ENCODE results near the gene KLC1. TPM values are rescaled to one million over a fixed set of nuclear protein-coding genes. Genes with fewer than 3 reads are reported as not detected.

The KLC1 gene
- total and polyA plus RNA-seq, 2 of the 13 experiments (the other 11 are each of a cell fraction or from before 2014, with no cell fraction given): 53.2 to 63.5 TPM

DNA sequence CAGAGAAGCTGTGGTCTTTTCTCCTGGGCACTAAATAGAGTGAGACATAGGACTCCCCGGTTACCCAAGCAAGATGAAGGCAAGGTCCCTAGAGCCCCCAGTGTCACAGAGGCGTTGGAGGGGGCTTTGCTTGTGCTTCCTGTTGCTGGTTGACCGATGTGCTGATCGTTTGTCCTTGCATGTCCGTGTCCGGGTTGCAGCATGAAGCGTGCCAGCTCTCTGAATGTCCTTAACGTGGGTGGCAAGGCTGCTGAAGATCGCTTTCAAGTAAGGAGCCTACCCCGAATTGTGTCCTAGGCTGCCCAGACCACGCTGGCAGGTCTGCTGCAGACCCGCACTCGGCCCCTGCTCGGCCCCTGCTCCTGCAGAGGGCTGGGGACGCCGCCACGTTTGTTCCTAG lies 63.1 kb downstream of the KLC1 start:
- H3K27ac ChIP-seq (ENCODE audit: extremely low read length, insufficient read depth, low read length): no peak overlapping the region
- no peaks in the 10 kb centered on the region for H3K79me2 ChIP-seq (ENCODE audit: insufficient read depth, low read length)
- no peaks in the 10 kb centered on the region for H3K27me3 ChIP-seq (ENCODE audit: control insufficient read depth in 1 of 2, insufficient read depth in 2 of 2, low read length in 2 of 2)
- no peaks in the 10 kb centered on the region for H3K4me1 ChIP-seq (ENCODE audit: insufficient read depth, low read length)
- no peaks in the 10 kb centered on the region for H3K9me3 ChIP-seq (ENCODE audit: low read length)
- no peak overlapping the region for H2AFZ ChIP-seq (ENCODE audit: low read length)
- ChIA-PET CTCF (ENCODE audit: low intra/inter-chr PET ratio, low total read pairs) (no interaction called here), POLR2A (no interaction called here)
- H3K36me3 ChIP-seq (replicated peaks in 1 of 2; ENCODE audit: control insufficient read depth in 1 of 2, insufficient read depth in 2 of 2, low read length in 2 of 2): peaks cover 10 to 62% of the 10 kb centered on the region in 2 experiments
- in situ Hi-C loops (cut with HindIII; ENCODE audit: extremely low pct_ligation_motif_present, low pct_unique_long_range_greater_than_20kb): no loop called here
- TF ChIP-seq, protein P1, sequence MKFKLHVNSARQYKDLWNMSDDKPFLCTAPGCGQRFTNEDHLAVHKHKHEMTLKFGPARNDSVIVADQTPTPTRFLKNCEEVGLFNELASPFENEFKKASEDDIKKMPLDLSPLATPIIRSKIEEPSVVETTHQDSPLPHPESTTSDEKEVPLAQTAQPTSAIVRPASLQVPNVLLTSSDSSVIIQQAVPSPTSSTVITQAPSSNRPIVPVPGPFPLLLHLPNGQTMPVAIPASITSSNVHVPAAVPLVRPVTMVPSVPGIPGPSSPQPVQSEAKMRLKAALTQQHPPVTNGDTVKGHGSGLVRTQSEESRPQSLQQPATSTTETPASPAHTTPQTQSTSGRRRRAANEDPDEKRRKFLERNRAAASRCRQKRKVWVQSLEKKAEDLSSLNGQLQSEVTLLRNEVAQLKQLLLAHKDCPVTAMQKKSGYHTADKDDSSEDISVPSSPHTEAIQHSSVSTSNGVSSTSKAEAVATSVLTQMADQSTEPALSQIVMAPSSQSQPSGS (CRISPR knock-in tag; IDR thresholded peaks at IDR 0.05): no peak
- TF ChIP-seq ZNF879 (CRISPR knock-in tag; IDR thresholded peaks at IDR 0.05) (no peak), ARHGAP35 (CRISPR knock-in tag; IDR thresholded peaks at IDR 0.05; ENCODE audit: borderline replicate concordance) (no peak)
- 95% methylated on average over 6 of the region's 17 CpGs for WGBS (ENCODE audit: low lambda C conversion rate)
- no peak overlapping the region for H3K4me3 ChIP-seq (replicated peaks in 1 of 3; ENCODE audit: insufficient read depth in 1 of 3, low read depth in 2 of 3, low read length in 3 of 3)
- H4K20me1 ChIP-seq (ENCODE audit: insufficient read depth, low read length): no peaks in the 10 kb centered on the region
- FAIRE-seq (no peak), DNase-seq (ENCODE audit: low spot score) (no peak), ATAC-seq (no peak)
- no TSS peak for BruUV-seq (replicated peaks)
- intact Hi-C loops (cut with micrococcal nuclease; ENCODE audit: unreplicated experiment): no loop called here
- no peak overlapping the region for H3K4me2 ChIP-seq (ENCODE audit: low read depth, low read length)
- no peak overlapping the region for H3K9ac ChIP-seq (ENCODE audit: insufficient read depth, low read depth, low read length)

DNA sequence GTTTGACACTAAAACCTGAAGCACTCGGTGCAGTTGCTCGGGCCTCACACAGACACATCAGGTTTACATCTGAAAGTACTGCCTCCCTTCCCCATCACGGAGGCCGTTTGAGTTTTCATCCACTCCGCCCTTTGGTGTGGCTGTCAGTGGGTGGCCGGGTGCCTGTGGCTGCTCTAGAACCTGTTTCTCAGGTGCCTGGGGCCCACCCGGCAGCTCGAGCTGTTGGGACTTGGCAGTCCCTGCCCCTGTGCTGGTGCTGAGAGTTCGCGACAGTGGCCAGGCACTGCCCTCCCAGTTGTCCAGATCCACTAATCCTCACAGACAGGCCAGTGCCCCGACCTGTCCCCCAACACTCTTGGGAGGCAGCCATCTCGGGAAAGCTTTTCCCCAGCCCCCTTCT lies 63.9 kb downstream of the KLC1 start:
- DNase-seq (ENCODE audit: low spot score): no peak
- FAIRE-seq: no peak
- ChIA-PET CTCF (ENCODE audit: low intra/inter-chr PET ratio, low total read pairs) (no interaction called here), POLR2A (no interaction called here)
- Histone ChIP-seq H3K79me2 (ENCODE audit: insufficient read depth, low read length) (no peaks in the 10 kb centered on the region), H3K9ac (ENCODE audit: insufficient read depth, low read depth, low read length) (no peak overlapping the region), H3K4me3 (replicated peaks in 1 of 3; ENCODE audit: insufficient read depth in 1 of 3, low read depth in 2 of 3, low read length in 3 of 3) (no peak overlapping the region), H2AFZ (ENCODE audit: low read length) (no peak overlapping the region), H3K27ac (ENCODE audit: extremely low read length, insufficient read depth, low read length) (no peak overlapping the region), H3K9me3 (ENCODE audit: low read length) (no peaks in the 10 kb centered on the region), H3K4me1 (ENCODE audit: insufficient read depth, low read length) (no peaks in the 10 kb centered on the region), H3K27me3 (ENCODE audit: control insufficient read depth in 1 of 2, insufficient read depth in 2 of 2, low read length in 2 of 2) (no peaks in the 10 kb centered on the region), H3K36me3 (replicated peaks in 1 of 2; ENCODE audit: control insufficient read depth in 1 of 2, insufficient read depth in 2 of 2, low read length in 2 of 2) (peaks cover 14 to 62% of the 10 kb centered on the region in 2 experiments), H4K20me1 (ENCODE audit: insufficient read depth, low read length) (no peaks in the 10 kb centered on the region), H3K4me2 (ENCODE audit: low read depth, low read length) (no peak overlapping the region)
- intact Hi-C loops (cut with micrococcal nuclease; ENCODE audit: unreplicated experiment): no loop called here
- TF ChIP-seq ATRX (CRISPR knock-in tag; IDR thresholded peaks at IDR 0.05; ENCODE audit: borderline replicate concordance): no peak
- TF ChIP-seq NFIB (CRISPR knock-in tag; IDR thresholded peaks at IDR 0.05; ENCODE audit: borderline replicate concordance): no peak
- TF ChIP-seq ZNF251 (CRISPR knock-in tag; IDR thresholded peaks at IDR 0.05): no peak
- no peak for TF ChIP-seq FOXO1 (CRISPR knock-in tag; IDR thresholded peaks at IDR 0.05)
- no peak for TF ChIP-seq SIN3A (IDR thresholded peaks at IDR 0.05; ENCODE audit: borderline replicate concordance, low read depth, low read length)
- TF ChIP-seq CBX2 (IDR thresholded peaks at IDR 0.05; ENCODE audit: low read depth, low read length): no peak
- no peak for TF ChIP-seq CBX2 (CRISPR knock-in tag; IDR thresholded peaks at IDR 0.05; ENCODE audit: low read depth)
- TF ChIP-seq DNMT1 (CRISPR knock-in tag; IDR thresholded peaks at IDR 0.05): no peak
- TF ChIP-seq NFKB2 (CRISPR knock-in tag; IDR thresholded peaks at IDR 0.05; ENCODE audit: borderline replicate concordance): no peak
- TF ChIP-seq AGO1 (IDR thresholded peaks at IDR 0.05; ENCODE audit: low read depth, low read length, poor library complexity, severe bottlenecking): no peak
- TF ChIP-seq GABPA (IDR thresholded peaks at IDR 0.05; ENCODE audit: low read depth, low read length): no peak
- TF ChIP-seq GABPA (CRISPR knock-in tag; IDR thresholded peaks at IDR 0.05; ENCODE audit: low read depth): no peak
- no peak for TF ChIP-seq ZMYM4 (CRISPR knock-in tag; IDR thresholded peaks at IDR 0.05)
- TF ChIP-seq CREB1 (IDR thresholded peaks at IDR 0.05): no peak
- no peak for TF ChIP-seq CREB1 (CRISPR knock-in tag; IDR thresholded peaks at IDR 0.05)
- in situ Hi-C loops (cut with HindIII; ENCODE audit: extremely low pct_ligation_motif_present, low pct_unique_long_range_greater_than_20kb): no loop called here
- BruUV-seq (replicated peaks): no TSS peak
- no peak for ATAC-seq
- WGBS (ENCODE audit: low lambda C conversion rate): 98% methylated on average over 12 of the region's 12 CpGs

Measured in HepG2 (cell line).